HG02840 (cell line): ENCODE data around the gene ZSWIM8.
"Not testable (repeated sequence)": the region's sequence is repeated elsewhere in the genome, so short reads cannot be mapped to it uniquely, and the experiment has no call there.

Experiments used
- ATAC-seq: cut with Tn5 transposase; IDR thresholded peaks from one replicate; pipeline ENCODE4 v1.9.1; 2021; ENCODE audit warnings: mild to moderate bottlenecking, moderate library complexity, moderate number of reproducible peaks; ENCODE audit not compliant: unreplicated experiment, low FRiP score

Gene ZSWIM8

DNA sequence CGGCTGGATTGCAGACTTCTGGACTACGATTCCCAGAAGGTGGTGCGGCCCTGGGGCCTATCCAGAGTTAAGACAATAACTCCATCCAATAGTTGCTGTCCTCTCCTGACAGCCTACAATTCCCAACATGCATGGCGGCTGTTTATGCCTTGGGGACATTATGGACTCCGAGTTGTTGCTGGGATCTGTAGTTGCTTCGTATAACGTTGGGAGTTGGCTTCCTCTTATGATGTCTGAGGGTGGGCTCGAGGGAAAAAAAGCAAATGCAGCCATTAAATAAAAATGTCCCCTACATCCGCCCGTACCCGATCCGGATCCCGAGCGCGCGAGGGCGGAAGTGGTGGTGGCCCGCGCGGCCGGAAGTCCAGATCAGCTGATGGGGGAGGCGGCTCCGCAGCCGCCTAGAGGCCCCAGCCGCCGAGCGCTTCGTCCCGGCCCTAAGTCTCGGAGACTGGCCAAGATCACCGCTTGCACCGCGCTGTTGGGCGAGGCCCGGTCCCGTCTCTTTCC lies at the start of gene ZSWIM8:
ZSWIM8 (plus strand) TSS at position 396 of the 510 bp plus-strand sequence. CDS start 273 bp downstream, outside the sequence.
- peak; percentile 73 for ATAC-seq

GRCh38 chr10:73740501-73741254 lies 44.7 kb upstream of the ZSWIM8 start:
- not testable (repeated sequence) for ATAC-seq

- ATAC-seq = no peak
These were observed 43.0 kb upstream of the ZSWIM8 start for GRCh38 chr10:73742454-73742734.

DNA sequence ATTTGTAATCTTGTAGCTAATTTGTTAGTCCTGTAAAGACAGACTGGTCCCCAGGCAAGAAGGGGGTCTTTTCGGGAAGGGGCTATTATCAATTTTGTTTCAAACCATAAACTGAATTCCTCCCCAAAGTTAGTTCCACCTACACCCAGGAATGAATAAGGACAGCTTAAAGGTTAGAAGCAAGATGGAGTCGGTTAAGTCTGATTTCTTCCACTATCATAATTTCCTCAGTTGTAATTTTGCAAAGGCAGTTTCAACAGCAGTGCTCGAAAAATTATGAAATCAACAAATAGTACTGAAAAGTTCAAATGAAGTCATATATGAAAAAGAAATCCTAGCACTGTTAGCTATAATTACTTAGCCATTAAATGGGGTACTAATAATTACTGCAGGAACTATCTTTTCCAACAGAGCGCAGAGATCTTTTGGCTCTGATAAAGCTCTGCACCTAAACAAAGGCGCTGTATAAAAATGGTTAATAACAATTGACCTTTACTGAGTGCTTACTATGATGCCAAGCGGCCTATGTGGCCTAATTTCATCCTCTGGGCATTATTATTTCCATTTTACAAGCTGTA lies 42.0 kb upstream of the ZSWIM8 start:
- ATAC-seq = no peak

DNA sequence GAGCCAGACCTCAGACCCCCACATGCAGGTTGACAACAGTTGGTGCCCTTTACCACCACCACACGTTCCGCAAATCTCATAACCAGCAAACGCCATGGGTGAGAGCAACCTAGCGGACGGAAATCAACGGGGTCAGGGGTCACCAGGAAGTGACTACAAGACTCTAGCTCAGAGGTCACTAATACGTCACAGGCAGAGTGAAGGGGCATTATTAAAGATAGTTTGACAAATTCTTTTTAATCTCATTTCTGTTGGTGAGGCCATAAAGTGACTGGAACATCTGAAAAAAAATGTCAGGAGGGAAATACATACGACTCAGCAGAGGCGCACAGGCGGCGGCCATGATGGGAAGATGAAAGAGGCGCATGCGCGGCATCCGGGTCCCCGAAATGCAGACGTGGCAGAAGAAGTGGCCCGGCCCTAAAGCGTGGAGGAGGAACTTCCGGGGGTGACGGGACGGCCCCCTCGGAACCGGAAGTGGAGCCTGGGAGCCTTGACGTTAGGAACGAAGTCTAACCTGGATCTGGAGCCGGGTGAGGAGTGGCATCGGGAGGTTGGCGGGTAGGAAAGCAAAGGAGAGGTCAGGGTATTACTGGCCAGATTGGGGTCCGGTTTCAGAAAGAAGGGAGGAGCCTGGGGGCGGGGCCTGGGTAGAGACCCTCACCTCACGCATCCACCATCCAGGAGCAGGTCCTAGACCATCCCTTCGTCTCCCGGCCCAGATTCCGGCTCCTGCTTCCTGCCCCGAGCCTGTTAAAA lies 41.3 kb upstream of the ZSWIM8 start, which contains the start of gene SEC24C:
SEC24C (plus strand) TSS at position 468 of the 759 bp plus-strand sequence. CDS start 2,461 bp downstream, outside the sequence.
- ATAC-seq = peak; percentile 93

DNA sequence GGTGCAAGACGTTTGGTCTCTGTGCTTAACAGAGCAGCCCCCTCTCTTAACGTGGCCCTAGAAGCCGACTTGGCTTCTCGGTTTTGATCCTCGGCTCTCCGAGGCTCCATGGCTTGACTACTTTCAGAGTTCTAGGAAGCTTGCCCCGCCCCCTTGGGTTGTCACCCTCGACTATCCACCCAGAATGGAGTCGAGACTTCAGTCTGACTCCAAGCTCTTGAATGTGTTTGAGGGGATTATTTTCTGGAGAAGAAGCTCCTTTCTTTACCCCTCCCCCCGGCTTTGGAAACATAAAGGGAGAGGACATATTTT lies 40.8 kb upstream of the ZSWIM8 start:
- peak; percentile 19 for ATAC-seq

DNA sequence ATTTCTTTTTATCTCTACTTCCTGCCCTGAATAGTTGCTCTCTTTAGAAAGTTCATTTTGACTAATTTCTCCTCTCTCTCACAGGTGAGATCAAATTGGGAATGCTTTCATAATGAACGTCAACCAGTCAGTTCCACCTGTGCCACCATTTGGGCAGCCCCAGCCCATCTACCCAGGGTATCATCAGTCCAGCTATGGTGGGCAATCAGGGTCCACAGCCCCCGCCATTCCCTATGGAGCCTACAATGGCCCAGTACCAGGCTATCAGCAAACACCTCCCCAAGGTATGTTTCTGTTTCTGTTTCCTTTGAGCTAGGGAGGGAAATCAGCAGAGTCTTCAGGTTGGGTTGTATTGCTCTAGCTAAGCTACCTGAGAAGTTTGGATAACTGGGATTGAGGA lies 38.7 kb upstream of the ZSWIM8 start:
- no peak for ATAC-seq

DNA sequence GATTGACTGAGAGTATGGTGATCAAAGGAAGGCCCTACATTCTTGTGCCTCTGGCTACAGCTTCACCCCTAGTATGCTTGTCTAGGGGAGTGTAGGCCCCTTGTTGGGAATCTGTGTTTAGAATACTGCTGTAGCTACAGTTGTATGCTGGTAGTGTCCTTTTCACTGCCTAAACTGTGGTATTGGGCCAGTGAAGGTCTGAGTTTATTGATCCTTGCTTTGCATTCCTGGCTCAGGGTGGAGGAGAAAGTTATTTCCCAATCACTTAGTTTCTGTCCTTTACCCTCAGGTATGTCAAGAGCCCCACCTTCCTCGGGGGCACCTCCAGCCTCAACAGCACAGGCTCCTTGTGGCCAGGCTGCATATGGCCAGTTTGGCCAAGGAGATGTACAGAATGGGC lies 34.6 kb upstream of the ZSWIM8 start:
- no peak for ATAC-seq

GRCh38 chr10:73756183-73756582 lies 29.2 kb upstream of the ZSWIM8 start:
- no peak for ATAC-seq

DNA sequence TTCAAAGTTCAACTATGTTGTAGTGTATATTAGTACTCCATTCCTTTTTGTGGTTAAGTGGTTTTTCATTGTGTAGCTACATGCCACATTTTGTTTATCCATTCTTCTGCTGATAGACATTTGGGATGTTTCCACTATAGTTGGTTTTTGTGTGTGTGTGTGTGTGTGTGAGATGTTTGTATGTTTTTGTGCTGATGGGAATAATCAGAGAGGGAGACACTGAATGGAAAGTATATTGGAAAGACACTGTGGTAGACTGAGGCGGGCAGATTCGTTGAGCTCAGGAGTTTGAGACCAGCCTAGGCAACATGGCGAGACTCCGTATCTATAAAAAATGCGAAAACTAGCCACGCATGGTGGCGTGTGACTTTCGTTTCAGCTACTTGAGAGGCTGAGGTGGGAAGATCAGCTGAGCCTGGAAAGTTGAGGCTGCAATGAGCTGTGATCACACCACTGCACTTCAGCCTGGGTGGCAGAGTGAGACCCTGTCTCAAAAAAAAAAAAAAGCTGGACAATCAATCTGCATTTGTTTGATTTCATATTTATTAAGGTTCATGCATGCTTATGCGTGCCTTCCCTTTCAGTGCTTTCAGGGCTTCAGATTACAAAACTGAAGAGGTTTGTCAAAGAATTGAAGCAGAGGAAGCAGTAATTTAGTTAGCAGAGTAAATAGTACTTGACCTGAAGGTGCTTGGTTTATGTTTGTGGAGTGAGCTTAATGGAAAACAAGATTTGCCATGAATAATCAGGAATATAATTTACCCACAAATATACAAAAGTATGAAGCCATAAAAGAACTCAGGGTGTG lies 26.5 kb upstream of the ZSWIM8 start:
- ATAC-seq = no peak

GRCh38 chr10:73759512-73760115 lies 25.8 kb upstream of the ZSWIM8 start:
- no peak for ATAC-seq

- no peak for ATAC-seq
These were observed 23.6 kb upstream of the ZSWIM8 start for GRCh38 chr10:73761781-73762180.

GRCh38 chr10:73762915-73763314 lies 22.5 kb upstream of the ZSWIM8 start:
- ATAC-seq = no peak

DNA sequence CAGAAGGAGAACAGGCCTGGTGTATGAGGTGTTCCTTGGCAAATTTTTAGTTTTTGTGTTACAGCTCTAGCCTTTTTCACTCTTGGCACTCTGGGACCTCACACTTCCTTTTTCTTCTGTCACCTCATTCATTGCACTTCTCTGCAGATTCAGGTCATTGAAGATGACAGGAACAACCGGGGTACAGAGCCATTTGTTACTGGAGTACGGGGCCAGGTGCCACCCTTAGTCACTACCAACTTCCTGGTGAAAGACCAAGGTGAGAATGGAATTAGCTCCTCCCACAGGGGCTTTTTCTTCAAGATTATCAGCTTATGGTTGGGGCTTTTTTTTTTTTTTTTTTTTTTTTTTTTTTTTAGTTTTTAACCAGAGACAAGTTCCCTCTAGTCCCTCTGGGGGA lies 22.1 kb upstream of the ZSWIM8 start:
- ATAC-seq = no peak

DNA sequence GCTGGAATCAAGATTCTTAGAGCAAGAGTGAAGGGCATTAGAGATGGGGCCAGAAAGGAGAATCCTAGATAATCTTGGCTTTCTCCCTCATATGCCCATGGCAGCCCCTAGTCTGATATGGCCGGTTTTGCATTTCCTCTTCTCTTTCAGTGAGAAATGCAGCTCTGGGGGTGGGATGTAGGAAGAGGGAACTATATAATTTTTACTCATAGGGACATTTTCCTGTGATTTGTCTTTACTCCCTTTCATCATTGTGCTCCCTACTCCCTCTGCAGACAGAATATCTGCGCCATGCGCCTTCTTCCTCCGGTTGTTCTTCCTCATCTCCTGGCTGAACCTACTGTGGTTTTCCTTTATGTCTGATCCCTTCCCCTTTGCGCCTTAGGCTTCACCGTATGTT lies 20.3 kb upstream of the ZSWIM8 start:
- ATAC-seq = no peak

DNA sequence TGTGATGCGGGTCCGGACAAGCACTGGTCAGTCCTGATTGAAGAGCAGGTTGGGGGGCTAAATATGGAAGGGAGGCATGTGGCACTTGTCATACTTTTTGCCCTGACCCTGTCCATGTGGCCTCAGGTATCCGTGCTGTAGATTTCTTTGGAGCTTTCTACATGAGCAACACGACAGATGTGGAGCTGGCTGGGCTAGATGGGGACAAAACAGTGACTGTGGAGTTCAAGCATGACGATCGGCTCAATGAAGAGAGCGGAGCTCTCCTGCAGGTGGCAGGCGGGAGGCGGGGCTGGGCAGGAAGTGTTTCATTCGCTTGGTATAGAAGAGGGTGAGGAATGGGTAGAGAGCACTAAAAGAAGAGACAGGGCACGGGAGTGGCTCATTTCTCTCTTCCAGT lies 16.5 kb upstream of the ZSWIM8 start:
- ATAC-seq = no peak

DNA sequence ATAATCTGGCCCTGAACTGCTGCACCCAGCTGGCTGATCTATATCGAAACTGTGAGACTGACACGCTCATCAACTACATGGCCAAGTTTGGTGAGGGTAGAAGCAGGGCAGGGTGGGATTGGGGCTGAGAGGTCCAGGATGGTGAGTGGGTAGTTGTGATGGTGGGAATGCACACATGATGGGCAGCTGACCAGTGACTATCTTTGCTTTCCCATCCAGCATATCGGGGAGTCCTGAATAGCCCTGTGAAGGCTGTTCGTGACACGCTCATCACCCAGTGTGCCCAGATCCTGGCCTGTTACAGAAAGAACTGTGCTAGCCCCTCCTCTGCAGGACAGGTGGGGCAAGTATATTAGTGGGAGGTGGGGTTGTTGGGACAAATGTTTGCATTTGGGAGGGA lies 16.0 kb upstream of the ZSWIM8 start:
- ATAC-seq = no peak

DNA sequence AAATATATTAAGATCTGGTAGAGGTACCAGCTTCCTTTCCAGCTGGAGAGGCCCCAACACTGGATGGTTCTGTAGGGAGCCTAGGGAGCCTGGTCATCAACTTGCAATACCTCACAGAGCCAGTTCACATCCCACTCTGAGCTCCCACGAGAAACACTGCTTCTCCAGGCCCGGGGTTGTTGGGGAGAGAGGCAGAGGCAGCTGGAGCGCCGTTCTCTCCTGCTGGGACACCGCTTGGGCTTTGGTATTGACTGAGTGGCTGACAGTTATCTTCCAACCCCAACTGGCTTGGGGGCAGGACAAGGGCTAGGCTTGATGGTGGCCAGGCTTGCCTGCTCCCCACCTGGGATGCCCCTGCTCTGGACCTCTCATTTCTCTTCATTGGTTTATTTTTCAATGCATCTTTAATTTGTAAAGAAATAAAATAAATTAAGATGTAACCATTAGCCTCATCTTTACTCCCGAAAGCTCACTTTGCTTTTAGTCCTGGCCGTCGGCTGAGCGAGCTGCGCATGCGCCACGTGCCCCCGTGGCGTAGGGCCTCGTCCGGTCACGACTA lies 13.6 kb upstream of the ZSWIM8 start:
- ATAC-seq = peak; percentile 9

DNA sequence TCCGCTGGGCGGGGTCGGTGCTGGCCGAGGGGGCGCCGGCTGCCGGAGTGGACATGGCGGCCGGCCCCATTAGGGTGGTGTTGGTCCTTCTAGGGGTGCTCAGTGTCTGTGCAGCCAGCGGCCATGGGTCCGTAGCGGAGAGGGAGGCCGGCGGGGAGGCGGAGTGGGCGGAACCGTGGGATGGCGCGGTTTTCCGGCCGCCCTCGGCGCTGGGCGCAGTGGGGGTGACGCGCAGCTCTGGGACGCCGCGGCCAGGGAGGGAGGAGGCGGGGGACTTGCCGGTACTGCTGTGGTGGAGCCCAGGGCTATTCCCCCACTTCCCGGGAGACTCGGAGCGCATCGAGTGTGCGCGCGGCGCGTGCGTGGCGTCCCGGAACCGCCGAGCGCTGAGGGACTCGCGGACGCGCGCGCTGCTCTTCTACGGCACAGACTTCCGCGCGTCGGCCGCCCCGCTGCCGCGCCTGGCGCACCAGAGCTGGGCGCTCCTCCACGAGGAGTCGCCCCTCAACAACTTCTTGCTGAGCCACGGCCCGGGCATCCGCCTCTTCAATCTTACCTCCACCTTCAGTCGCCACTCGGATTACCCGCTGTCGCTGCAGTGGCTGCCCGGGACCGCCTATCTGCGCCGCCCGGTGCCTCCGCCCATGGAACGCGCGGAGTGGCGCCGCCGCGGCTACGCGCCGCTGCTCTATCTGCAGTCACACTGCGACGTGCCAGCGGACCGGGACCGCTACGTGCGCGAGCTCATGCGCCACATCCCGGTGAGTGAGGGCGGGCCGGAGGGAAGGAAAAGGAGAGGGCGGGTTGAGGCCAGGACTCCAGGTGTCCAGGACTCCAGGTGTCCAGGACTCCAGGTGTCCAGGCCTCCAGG lies 12.9 kb upstream of the ZSWIM8 start:
- ATAC-seq = peak; percentile 64
